Colonic mucosa (tissue), 4 donors: ENCODE measurements around the gene CSNK1D. TPM values are rescaled to one million over a fixed set of nuclear protein-coding genes. Genes with fewer than 3 reads are reported as not detected.
"Not testable (repeated sequence)": the region's sequence is repeated elsewhere in the genome, so short reads cannot be mapped to it uniquely, and the experiment has no call there.

Experiments
- DNase-seq: peaks from one replicate; pipeline ENCODE4 v3.0.0-alpha.2; 2020
- H3K27ac ChIP-seq: fragments of 200-600 bp; one replicate; pipeline ENCODE4 v1.8.0; 2021
- H3K27me3 ChIP-seq: fragments of 200-600 bp; one replicate; pipeline ENCODE4 v1.8.0; 2021
- H3K36me3 ChIP-seq: fragments of 200-600 bp; one replicate; pipeline ENCODE4 v1.8.0; 2021
- H3K4me1 ChIP-seq: fragments of 200-600 bp; one replicate; pipeline ENCODE4 v1.8.0; 2021; ENCODE audit warnings: mild to moderate bottlenecking
- H3K4me3 ChIP-seq: fragments of 200-600 bp; one replicate; pipeline ENCODE4 v1.8.0; 2021
- H3K9ac ChIP-seq, 2 donors: one replicate each; pipeline ENCODE4 v1.7.0; 2013; ENCODE audit warnings: control low read depth in 2 of 2, low read depth in 2 of 2, low read length in 2 of 2
- H3K9me3 ChIP-seq: fragments of 200-600 bp; one replicate; pipeline ENCODE4 v1.8.0; 2021
- intact Hi-C: fragments of 100-400 bp; cut with DNase I; formaldehyde crosslinking; loops from one replicate; pipeline ENCODE4 v1.14.1; 2022
- total RNA-seq, 2 donors: library from RNA; stranded (reverse); fragmentation: NEBNext Ultra II Directional in 1 of 2; extraction: Animal tissue kit (Norgen Biotek cat#: 25700) in 1 of 2; gene quantifications; one replicate each; pipeline ENCODE4 v1.2.1, GENCODE V29; 2021
- TF ChIP-seq, protein P1 (sequence below): fragments of 200-600 bp; IDR thresholded peaks from one replicate; pipeline ENCODE4 v1.8.0; 2022; ENCODE audit warnings: antibody characterized with exemption, mild to moderate bottlenecking
- donor health status: healthy.
- donor health status: DM: no; HTN: no; CAD: no.
- donor health status: DM: no; HTN: no; CAD: no.

CSNK1D gene
- total RNA-seq, 2 donors from 2014 or later = 136 to 138 TPM

DNA sequence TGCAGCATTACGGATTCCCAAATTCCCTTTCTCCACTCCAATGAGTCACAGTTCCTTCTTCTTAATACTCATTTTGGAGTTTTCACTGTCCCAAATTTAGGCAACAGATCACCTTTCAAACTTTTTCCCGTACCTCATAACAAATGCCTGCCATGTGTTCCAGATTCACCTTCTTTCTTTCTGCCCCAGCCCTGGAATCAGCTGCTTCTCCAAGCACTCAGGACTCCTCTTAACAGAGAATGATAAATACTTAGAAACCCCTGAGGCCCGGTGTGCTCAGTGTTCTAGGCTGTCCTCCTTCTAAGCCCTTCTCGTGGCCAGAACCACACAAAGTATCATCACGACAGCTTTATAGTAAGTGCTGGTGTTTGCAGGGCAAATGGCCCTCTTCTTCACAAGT is 14.9 kb downstream of the CSNK1D start:
- no peak for DNase-seq
- no peaks in the 10 kb centered on the region for H3K4me1 ChIP-seq
- H3K9ac ChIP-seq = no peak overlapping the region
- no peaks in the 10 kb centered on the region for H3K9me3 ChIP-seq
- peaks cover 23% of the 10 kb centered on the region for H3K36me3 ChIP-seq
- no peak overlapping the region for H3K4me3 ChIP-seq
- no peak overlapping the region for H3K27ac ChIP-seq
- intact Hi-C loops = no loop called here
- TF ChIP-seq, protein P1, sequence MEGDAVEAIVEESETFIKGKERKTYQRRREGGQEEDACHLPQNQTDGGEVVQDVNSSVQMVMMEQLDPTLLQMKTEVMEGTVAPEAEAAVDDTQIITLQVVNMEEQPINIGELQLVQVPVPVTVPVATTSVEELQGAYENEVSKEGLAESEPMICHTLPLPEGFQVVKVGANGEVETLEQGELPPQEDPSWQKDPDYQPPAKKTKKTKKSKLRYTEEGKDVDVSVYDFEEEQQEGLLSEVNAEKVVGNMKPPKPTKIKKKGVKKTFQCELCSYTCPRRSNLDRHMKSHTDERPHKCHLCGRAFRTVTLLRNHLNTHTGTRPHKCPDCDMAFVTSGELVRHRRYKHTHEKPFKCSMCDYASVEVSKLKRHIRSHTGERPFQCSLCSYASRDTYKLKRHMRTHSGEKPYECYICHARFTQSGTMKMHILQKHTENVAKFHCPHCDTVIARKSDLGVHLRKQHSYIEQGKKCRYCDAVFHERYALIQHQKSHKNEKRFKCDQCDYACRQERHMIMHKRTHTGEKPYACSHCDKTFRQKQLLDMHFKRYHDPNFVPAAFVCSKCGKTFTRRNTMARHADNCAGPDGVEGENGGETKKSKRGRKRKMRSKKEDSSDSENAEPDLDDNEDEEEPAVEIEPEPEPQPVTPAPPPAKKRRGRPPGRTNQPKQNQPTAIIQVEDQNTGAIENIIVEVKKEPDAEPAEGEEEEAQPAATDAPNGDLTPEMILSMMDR = no peak
- no peaks in the 10 kb centered on the region for H3K27me3 ChIP-seq

DNA sequence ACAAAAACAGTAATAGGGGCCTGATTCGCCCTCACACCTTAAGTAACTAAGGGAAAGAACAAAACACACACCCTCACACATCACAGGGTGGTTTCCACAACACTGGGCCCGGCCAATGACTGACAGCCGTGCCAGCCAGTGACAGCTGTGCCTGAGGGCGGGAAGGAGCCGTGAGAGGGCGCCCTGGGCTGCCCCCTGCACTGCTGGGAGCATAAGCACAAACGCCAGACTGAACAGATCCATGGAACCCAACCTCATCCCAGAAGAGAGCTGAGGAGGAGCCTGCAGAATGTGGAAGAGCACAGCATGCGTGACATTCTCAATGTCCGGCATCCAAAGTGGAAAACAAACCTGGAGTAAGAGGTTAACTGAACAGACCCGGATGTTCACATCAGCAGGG is 16.0 kb downstream of the CSNK1D start:
- H3K4me1 ChIP-seq = no peaks in the 10 kb centered on the region
- intact Hi-C loops = no loop called here
- peaks cover 23% of the 10 kb centered on the region for H3K36me3 ChIP-seq
- no peaks in the 10 kb centered on the region for H3K27me3 ChIP-seq
- DNase-seq = no peak
- H3K9me3 ChIP-seq = no peaks in the 10 kb centered on the region
- no peak overlapping the region for H3K4me3 ChIP-seq
- TF ChIP-seq, protein P1 = no peak
- no peak overlapping the region for H3K9ac ChIP-seq
- H3K27ac ChIP-seq = no peak overlapping the region

DNA sequence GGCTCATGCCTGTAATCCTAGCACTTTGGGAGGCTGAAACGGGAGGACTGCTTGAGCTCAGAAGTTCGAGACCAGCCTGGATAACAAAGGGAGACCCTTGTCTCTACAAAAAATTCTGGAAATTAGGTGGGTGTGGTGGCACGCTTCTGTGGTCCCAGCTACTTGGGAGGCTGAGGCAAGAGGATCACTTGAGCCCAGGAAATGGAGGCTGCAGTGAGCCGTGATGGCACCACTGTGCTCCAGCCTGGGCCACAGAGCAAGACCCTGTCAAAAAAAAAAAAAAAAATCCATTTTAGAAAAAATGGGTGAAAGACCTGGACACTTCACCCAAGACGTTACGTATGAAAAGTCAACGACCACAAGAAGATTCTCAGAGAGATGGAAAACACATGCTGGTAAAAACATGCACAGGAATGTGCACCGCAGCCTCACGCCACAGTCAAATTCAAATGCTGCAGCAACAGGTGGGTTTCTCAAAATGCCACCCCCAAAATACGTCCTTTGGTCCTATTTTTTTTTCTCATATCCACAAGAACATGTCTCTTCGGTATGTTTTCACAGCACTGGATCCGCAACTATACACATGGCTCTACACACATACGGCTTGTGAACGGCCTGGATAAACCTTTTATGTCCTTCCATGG is 17.1 kb downstream of the CSNK1D start:
- Histone ChIP-seq H3K9me3 (no peaks in the 10 kb centered on the region), H3K27ac (no peak overlapping the region), H3K9ac (no peak overlapping the region), H3K4me3 (no peak overlapping the region), H3K4me1 (no peaks in the 10 kb centered on the region), H3K27me3 (no peaks in the 10 kb centered on the region), H3K36me3 (peaks cover 25% of the 10 kb centered on the region)
- intact Hi-C loops = no loop called here
- TF ChIP-seq, protein P1 = no peak
- DNase-seq = no peak

DNA sequence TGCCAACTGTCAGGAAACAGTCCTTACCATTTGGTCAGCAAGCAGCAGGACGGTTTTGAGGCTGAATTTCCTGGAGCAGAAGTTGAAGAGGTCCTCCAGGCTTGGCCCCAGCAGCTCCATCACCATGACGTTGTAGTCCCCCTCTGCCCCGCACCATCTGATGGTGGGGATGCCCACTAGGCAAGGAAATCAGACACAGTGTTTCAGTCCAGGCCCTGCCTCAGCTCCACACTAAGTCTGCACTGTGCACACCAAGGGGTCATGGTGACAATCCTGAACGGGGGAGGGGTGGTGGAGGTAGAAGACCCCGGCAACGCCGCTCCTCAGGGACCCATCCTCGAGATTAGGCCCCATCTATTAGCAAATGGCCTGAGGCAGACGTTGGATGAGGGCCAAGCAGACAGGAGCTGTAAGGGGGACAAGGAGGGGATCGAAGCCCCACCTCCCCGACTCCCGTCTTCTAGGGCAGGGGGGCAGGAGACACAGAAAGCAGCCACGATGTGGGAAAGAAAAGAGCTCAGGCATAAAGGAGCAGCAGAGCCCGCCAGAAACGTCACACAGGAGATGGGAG is 18.0 kb downstream of the CSNK1D start:
- Histone ChIP-seq H3K4me1 (no peaks in the 10 kb centered on the region), H3K27me3 (no peaks in the 10 kb centered on the region), H3K36me3 (peaks cover 31% of the 10 kb centered on the region), H3K9ac (no peak overlapping the region), H3K4me3 (no peak overlapping the region), H3K27ac (no peak overlapping the region), H3K9me3 (no peaks in the 10 kb centered on the region)
- intact Hi-C loops = no loop called here
- TF ChIP-seq, protein P1 = no peak
- no peak for DNase-seq

DNA sequence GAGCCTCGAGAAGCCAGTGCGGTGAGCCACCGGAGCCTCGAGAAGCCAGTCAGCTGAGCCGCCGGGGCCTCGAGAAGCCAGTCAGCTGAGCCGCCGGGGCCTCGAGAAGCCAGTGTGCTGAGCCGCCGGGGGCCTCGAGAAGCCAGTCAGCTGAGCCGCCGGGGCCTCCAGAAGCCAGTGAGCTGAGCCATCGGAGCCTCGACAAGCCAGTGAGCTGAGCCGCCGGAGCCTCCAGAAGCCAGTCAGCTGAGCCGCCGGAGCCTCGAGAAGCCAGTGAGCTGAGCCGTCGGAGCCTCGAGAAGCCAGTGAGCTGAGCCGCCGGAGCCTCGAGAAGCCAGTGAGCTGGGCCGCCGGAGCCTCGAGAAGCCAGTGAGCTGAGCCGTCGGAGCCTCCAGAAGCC is 18.8 kb downstream of the CSNK1D start:
- H3K4me1 ChIP-seq, H3K9ac ChIP-seq, H3K27ac ChIP-seq, intact Hi-C loops, H3K27me3 ChIP-seq, DNase-seq, H3K9me3 ChIP-seq, H3K4me3 ChIP-seq: not testable (repeated sequence)
- H3K36me3 ChIP-seq = peaks cover 34% of the 10 kb centered on the region

DNA sequence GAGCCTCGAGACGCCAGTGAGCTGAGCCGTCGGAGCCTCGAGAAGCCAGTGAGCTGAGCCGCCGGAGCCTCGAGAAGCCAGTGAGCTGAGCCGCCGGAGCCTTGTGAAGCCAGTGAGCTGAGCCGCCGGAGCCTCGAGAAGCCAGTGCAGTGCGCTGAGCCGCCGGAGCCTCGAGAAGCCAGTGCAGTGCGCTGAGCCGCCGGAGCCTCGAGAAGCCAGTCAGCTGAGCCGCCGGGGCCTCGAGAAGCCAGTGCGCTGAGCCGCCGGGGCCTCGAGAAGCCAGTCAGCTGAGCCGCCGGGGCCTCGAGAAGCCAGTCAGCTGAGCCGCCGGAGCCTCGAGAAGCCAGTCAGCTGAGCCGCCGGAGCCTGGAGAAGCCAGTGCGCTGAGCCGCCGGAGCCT is 19.4 kb downstream of the CSNK1D start:
- H3K9me3 ChIP-seq, H3K27ac ChIP-seq, DNase-seq, H3K9ac ChIP-seq, intact Hi-C loops, H3K4me3 ChIP-seq, H3K27me3 ChIP-seq, H3K4me1 ChIP-seq: not testable (repeated sequence)
- H3K36me3 ChIP-seq = peaks cover 37% of the 10 kb centered on the region
